Gastrocnemius medialis (tissue), 4 donors: ENCODE data around the gene C1QTNF8. TPM values are rescaled to one million over a fixed set of nuclear protein-coding genes. Genes with fewer than 3 reads are reported as not detected.

Experiments
- ATAC-seq, 2 donors: fragments of 150-250 bp; one replicate each; pipeline ENCODE4 v1.9.1; 2016
- DNase-seq, 2 donors: peaks; one replicate each; pipeline ENCODE4 v3.0.0-alpha.2; 2019
- H3K27ac ChIP-seq, 4 donors: fragments of 200-600 bp; sonication (generic); 1 replicate in 1 of 4; 2 replicates in 3 of 4; pipeline ENCODE4 v1.5.1; 2016 to 2018; ENCODE audit warnings: mild to moderate bottlenecking in 2 of 4, moderate library complexity in 1 of 4
- H3K27me3 ChIP-seq, 3 donors: fragments of 200-600 bp; sonication (generic) in 2 of 3; 1 replicate in 1 of 3; 2 replicates in 2 of 3; pipeline versions ENCODE4 v1.5.1 to v1.6.0; 2016 to 2019; ENCODE audit warnings: mild to moderate bottlenecking in 1 of 3, moderate library complexity in 1 of 3
- H3K36me3 ChIP-seq, 2 donors: fragments of 200-600 bp; sonication (generic) in 1 of 2; one replicate each; pipeline ENCODE4 v1.5.1; 2017 to 2018
- H3K4me1 ChIP-seq, 2 donors: fragments of 200-600 bp; sonication (generic) in 1 of 2; one replicate each; pipeline ENCODE4 v1.5.1; 2016 to 2017; ENCODE audit warnings: mild to moderate bottlenecking in 2 of 2
- H3K4me3 ChIP-seq, 4 donors: fragments of 200-600 bp; sonication (generic) in 3 of 4; 1 replicate in 1 of 4; 2 replicates in 3 of 4; pipeline ENCODE4 v1.5.1; 2016 to 2019; ENCODE audit warnings: mild to moderate bottlenecking in 2 of 4
- H3K9me3 ChIP-seq, 3 donors: fragments of 200-600 bp; sonication (generic) in 2 of 3; 1 replicate in 1 of 3; 2 replicates in 2 of 3; pipeline ENCODE4 v1.5.1; 2016 to 2019
- CTCF ChIP-seq, 5 experiments: fragments of 450-650 bp in 3 of 5; fragments of 200-600 bp in 2 of 5; sonication (generic) in 2 of 5; IDR thresholded peaks in 4 of 5; conservative IDR thresholded peaks in 1 of 5; 1 replicate in 4 of 5; 2 replicates in 1 of 5; pipeline ENCODE4 v1.5.1; 2016 to 2019; ENCODE audit warnings: antibody characterized with exemption in 5 of 5, mild to moderate bottlenecking in 3 of 5, moderate library complexity in 3 of 5
- POLR2A ChIP-seq, 2 donors: fragments of 450-650 bp; IDR thresholded peaks; one replicate each; pipeline ENCODE4 v1.6.1; 2017; ENCODE audit warnings: antibody characterized with exemption in 2 of 2, mild to moderate bottlenecking in 2 of 2, moderate library complexity in 2 of 2
- in situ Hi-C, 4 donors: fragments of 200-750 bp; cut with MboI; loops; one replicate each; pipeline versions ENCODE4 v1.15.0 to v1.8.0; 2017; ENCODE audit warnings: low sequenced_read_pairs in 4 of 4
- intact Hi-C: fragments of 100-400 bp; cut with DNase I; formaldehyde crosslinking; loops from one replicate; pipeline ENCODE4 v1.15.1; 2023; ENCODE audit warnings: low total_unique reads
- total RNA-seq, 4 donors: library from RNA; depleted of rRNA; stranded (reverse); fragments of >200 nt; gene quantifications; one replicate each; pipeline versions ENCODE4 v1.1.0 to v1.2.3, GENCODE V29; 2016

The C1QTNF8 gene
- total RNA-seq, 4 donors from 2014 or later: not detected

- ATAC-seq: no peak
- Histone ChIP-seq H3K27me3 (peaks cover 9 to 35% (median 30%) of the 10 kb centered on the region in 3 donors), H3K4me1 (no peaks in the 10 kb centered on the region), H3K9me3 (no peaks in the 10 kb centered on the region), H3K36me3 (no peaks in the 10 kb centered on the region), H3K4me3 (no peak overlapping the region), H3K27ac (no peak overlapping the region)
- intact Hi-C loops (loop anchor here (5.0 kb wide), 1 partner anchor 244 kb away; no protein-coding TSS in a partner anchor), in situ Hi-C loops (loop anchor here in 1 of 4 donors (25.0 kb wide), 1 partner anchor 244 kb away; the partner anchor contains the start of gene GNG13)
- TF ChIP-seq POLR2A (IDR thresholded peaks at IDR 0.05) (no peak), CTCF (IDR thresholded peaks at IDR 0.05 in 4 of 5, conservative IDR thresholded peaks at IDR 0.05 in 1 of 5) (no peak)
- no peak for DNase-seq
These were observed 39.8 kb downstream of the C1QTNF8 start for GRCh38 chr16:1056196-1056595.

GRCh38 chr16:1055557-1055924 lies 40.5 kb downstream of the C1QTNF8 start:
- no peaks in the 10 kb centered on the region for H3K36me3 ChIP-seq
- H3K4me1 ChIP-seq: no peaks in the 10 kb centered on the region
- in situ Hi-C loops: loop anchor here in 1 of 4 donors (25.0 kb wide), 1 partner anchor 243 kb away; the partner anchor contains the start of gene GNG13
- TF ChIP-seq CTCF (IDR thresholded peaks at IDR 0.05 in 4 of 5, conservative IDR thresholded peaks at IDR 0.05 in 1 of 5) (no peak), POLR2A (IDR thresholded peaks at IDR 0.05) (no peak)
- DNase-seq (no peak), ATAC-seq (no peak)
- peaks cover 9 to 35% (median 34%) of the 10 kb centered on the region in 3 donors for H3K27me3 ChIP-seq
- intact Hi-C loops: loop anchor here (5.0 kb wide), 1 partner anchor 243 kb away; no protein-coding TSS in a partner anchor
- no peaks in the 10 kb centered on the region for H3K9me3 ChIP-seq
- no peak overlapping the region for H3K27ac ChIP-seq
- H3K4me3 ChIP-seq: no peak overlapping the region

GRCh38 chr16:1054660-1055556 lies 41.1 kb downstream of the C1QTNF8 start:
- DNase-seq (peak in 1 of 2 donors; percentile 52), ATAC-seq (peak; percentile 43 to 60)
- H3K4me3 ChIP-seq: no peak overlapping the region
- no peaks in the 10 kb centered on the region for H3K9me3 ChIP-seq
- TF ChIP-seq POLR2A (IDR thresholded peaks at IDR 0.05) (no peak), CTCF (IDR thresholded peaks at IDR 0.05 in 4 of 5, conservative IDR thresholded peaks at IDR 0.05 in 1 of 5) (peak; percentile 56 to 78 (median 74))
- H3K27ac ChIP-seq: no peak overlapping the region
- H3K4me1 ChIP-seq: no peaks in the 10 kb centered on the region
- in situ Hi-C loops: loop anchor here in 1 of 4 donors (25.0 kb wide), 1 partner anchor 243 kb away; the partner anchor contains the start of gene GNG13
- H3K36me3 ChIP-seq: no peaks in the 10 kb centered on the region
- intact Hi-C loops: loop anchor here (5.0 kb wide), 1 partner anchor 243 kb away; no protein-coding TSS in a partner anchor
- peaks cover 9 to 36% (median 35%) of the 10 kb centered on the region in 3 donors for H3K27me3 ChIP-seq

- no peak overlapping the region for H3K4me3 ChIP-seq
- no peaks in the 10 kb centered on the region for H3K36me3 ChIP-seq
- no peak for TF ChIP-seq CTCF (IDR thresholded peaks at IDR 0.05 in 4 of 5, conservative IDR thresholded peaks at IDR 0.05 in 1 of 5)
- TF ChIP-seq POLR2A (IDR thresholded peaks at IDR 0.05): no peak
- H3K27ac ChIP-seq: no peak overlapping the region
- DNase-seq: no peak
- no peaks in the 10 kb centered on the region for H3K4me1 ChIP-seq
- intact Hi-C loops: no loop called here
- H3K9me3 ChIP-seq: no peaks in the 10 kb centered on the region
- in situ Hi-C loops: loop anchor here in 1 of 4 donors (25.0 kb wide), 1 partner anchor 242 kb away; the partner anchor contains the start of gene GNG13
- H3K27me3 ChIP-seq: peaks cover 13 to 45% (median 35%) of the 10 kb centered on the region in 3 donors
- no peak for ATAC-seq
These were observed 42.2 kb downstream of the C1QTNF8 start for GRCh38 chr16:1053700-1054368.
